Amygdala (tissue), 56 donors: ENCODE results near the gene CLIP3.
"Not testable (repeated sequence)": the region's sequence is repeated elsewhere in the genome, so short reads cannot be mapped to it uniquely, and the experiment has no call there.

ENCODE experiments used
- DNase-seq, 56 donors: peaks; one replicate each; lab custom pipeline; 2025; lab: John Stamatoyannopoulos, UW

The CLIP3 gene

DNA sequence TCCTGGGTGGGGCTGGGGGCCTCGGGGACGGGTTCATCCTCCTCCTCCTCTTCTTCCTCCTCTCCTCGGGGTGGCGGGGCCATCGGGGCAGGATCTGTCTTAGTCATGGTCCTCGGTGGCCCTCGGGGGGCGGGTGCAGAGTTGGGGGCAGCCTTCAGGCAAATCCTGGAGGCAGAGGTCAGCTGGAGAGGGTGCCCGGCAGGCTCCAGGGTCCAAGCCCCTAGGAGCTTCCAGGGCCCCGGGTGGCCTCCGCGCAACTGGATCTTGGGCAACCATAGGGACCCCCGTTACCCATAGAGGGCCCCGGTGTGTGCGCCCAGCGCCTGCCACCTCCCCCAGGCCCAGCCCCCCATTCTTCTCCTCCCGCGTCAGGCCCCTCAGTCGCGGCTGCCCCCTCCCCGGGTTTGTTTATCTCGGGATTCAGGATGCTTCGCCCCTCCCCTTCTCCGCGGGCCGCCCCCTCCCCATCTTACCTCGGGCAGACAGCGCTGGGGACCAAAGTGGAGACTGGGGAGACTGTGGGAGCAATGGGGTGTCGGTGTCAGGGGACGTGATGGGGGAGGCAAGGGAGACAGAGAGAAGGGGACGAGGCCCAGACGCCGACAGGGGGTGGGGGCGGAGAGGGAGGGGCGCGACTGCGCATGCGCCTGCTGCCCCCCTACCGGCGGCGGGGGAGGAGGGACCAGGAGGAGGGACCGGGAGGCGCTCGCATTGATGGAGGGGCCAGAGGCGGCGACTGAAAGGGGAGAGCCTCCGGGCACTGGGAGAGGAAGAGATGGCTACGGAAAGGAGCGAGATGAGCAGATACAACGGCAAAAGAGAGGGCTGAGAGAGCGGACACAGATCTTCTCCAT is at the start of gene CLIP3:
Gene CLIP3, minus strand, starts transcription at position 623 of the 854 bp plus-strand sequence. Its CDS starts 516 bp downstream, at position 107.
- peak in 55 of 56 donors; percentile 25 to 89 (median 74) for DNase-seq

DNA sequence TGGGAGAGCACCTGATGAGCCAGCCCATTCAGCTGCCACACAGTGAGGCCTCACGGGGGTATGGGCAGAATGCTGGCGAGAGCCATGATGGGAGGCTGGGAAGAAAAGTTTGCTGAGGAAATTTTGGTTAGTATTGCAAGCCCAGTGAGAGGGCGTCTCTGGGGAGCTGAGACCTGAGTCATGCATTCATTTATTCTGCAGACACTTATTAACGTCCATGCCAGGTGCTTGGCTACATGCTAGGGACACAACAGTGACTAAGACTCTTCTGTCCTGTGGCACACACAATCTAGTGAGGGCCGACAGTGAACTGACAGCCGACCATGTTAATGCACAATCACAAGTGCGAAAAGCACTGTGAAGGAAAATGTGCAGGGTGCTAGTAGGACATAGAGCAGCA is 49.2 kb upstream of the CLIP3 start:
- DNase-seq, result no peak

DNA sequence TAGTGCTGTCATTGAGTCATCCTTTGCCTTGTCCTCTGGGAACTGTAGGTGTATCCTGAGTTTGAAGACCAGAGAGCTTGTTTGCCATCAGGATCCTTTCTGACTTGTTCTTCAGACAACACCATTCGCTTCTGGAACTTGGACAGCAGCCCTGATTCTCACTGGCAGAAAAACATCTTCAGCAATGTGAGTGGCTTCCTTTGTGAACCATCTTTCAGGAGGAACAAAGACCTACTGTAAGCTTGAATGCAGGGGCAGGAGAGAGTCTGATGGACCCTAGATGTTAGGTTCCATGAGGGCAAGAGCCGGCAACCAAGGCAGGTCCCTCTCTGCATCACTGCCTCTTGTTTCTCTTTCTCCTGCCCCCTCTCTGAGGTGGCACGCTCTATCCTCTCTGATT is 48.7 kb upstream of the CLIP3 start:
- peak in 42 of 56 donors; percentile 12 to 85 (median 43) for DNase-seq

- DNase-seq, result no peak
These were observed 46.8 kb upstream of the CLIP3 start for GRCh38 chr19:36079389-36079945.

GRCh38 chr19:36073121-36073876 is 40.6 kb upstream of the CLIP3 start:
- DNase-seq, result no peak

DNA sequence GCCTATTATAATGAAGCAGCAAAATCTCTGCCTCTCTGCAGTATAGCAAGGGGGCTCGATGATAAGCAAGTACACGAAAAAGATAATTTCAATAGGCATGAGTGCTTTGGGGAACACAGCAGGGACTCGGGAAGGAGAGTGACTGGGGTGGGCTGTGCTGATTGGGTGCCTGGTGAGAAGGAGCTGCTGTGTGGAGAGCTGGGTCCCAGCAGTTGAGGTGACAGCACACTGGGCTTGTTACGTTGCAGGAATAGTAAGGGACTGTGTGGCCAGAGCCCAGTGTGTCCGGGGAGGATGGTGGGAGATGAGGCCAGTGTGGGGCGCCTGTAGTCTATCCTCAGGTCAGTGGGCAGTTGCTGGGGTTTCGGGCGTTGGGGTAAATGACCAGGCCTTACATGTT is 39.4 kb upstream of the CLIP3 start:
- DNase-seq, result no peak

- DNase-seq, result not testable (repeated sequence)
These were observed 36.3 kb upstream of the CLIP3 start for GRCh38 chr19:36068810-36069499.

DNA sequence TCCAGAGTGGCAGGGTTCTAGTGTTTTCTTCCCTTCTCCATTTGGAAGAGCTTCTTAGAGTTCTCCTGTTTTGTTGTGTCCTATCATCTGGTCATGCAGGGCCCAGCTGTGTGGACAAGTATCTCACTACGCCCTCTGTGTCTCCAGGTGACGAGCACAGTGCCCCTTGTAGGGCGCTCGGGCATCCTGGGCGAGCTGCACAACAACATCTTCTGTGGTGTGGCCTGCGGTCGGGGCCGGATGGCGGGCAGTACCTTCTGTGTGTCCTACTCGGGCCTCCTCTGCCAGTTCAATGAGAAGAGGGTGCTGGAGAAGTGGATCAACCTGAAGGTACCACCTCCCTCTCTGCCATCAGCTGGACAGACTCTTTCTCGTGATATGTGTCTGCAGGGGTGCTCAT is 35.0 kb upstream of the CLIP3 start:
- no peak for DNase-seq

DNA sequence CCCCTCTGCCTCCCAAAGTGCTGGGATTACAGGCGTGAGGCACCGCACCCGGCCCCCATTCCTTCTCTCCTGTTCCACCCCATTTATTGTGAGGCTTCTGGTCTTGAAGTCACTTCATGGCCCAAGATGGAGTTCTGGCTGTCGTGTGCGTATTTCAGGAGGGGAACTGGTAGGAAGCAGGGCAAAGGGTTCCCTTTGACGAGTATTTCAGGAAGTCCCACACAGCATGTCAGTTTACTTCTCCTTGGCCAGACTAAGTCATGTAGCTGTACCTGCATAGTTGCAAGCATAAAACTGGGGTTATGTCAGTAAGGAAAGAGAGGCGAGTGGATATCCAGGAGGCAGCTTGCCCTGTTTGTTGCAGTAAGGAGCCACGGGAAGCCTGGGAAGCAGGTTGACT is 32.2 kb upstream of the CLIP3 start:
- no peak for DNase-seq

GRCh38 chr19:36061367-36061766 is 28.7 kb upstream of the CLIP3 start:
- DNase-seq, result no peak

GRCh38 chr19:36060430-36060829 is 27.8 kb upstream of the CLIP3 start:
- DNase-seq, result peak in 51 of 56 donors; percentile 10 to 85 (median 58)

GRCh38 chr19:36059180-36059910 is 26.7 kb upstream of the CLIP3 start:
- no peak for DNase-seq

GRCh38 chr19:36058481-36059179 is 26.0 kb upstream of the CLIP3 start:
- no peak for DNase-seq

- DNase-seq, result peak in 54 of 56 donors; percentile 83 to 100 (median 97)
These were observed 22.3 kb upstream of the CLIP3 start, which contains the start of gene WDR62 for GRCh38 chr19:36054733-36055686. TSS of gene WDR62 (plus strand) at chr19:36054897. CDS start at chr19:36054972, 75 bp downstream.

GRCh38 chr19:36054119-36054732 is 21.6 kb upstream of the CLIP3 start, which contains the start of gene THAP8:
TSS of gene THAP8 (minus strand) at chr19:36054285. CDS start at chr19:36054217, 68 bp downstream.
- DNase-seq, result peak; percentile 94 to 100 (median 99)

DNA sequence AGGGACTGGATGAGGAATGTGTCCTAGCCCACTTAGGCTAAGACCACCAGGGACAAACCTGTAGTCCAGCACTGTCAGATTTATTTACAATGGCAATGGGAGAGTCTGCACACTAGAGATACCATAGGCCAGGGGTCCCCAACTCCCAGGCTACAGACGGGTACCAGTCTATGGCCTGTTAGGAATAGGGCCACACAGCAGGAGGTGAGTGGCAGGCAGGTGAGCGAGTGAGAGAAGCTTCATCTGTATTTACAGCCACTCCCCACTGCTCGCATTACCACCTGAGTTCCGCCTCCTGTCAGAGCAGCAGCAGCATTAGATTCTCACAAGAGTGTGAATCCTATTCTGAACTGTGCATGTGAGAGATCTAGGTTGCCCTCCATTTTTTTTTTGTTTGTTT is 19.0 kb upstream of the CLIP3 start:
- no peak for DNase-seq

GRCh38 chr19:36051236-36051635 is 18.6 kb upstream of the CLIP3 start:
- DNase-seq, result peak in 2 of 56 donors; percentile 8 to 15
